Stimulated activated CD4-positive, alpha-beta T cell treated with anti-CD3 and anti-CD28 coated beads, TNF-alpha, amount 100 ng/mL, for 24 hours (primary cell): ENCODE results near the gene MEMO1.
"Not testable (repeated sequence)": the region's sequence is repeated elsewhere in the genome, so short reads cannot be mapped to it uniquely, and the experiment has no call there.

Experiments used
- DNase-seq, 3 experiments: peaks; one replicate each; pipeline ENCODE4 v3.0.0-alpha.2; 2020; ENCODE audit warnings: low read depth in 3 of 3

Gene MEMO1

GRCh38 chr2:31998731-31999383 is 12.0 kb downstream of the MEMO1 start:
- DNase-seq = no peak

DNA sequence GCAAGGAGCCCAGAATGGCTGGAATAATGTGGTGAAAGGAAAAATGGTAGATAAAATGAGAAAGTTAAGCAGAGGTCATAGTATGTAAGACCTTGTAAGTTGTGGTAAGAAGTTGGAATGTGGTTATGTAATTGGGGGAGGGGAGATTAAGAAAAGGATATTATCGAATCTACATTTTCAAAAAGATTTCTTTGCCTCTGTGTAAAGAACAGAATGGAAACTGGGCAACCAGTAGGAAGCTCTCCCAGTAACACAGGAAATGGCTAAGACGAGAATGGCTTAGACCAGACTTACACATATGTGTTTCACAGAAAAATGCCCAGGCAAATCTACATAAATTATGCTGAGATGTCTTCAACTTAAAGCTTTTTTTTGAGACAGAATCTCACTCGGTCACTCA is 13.2 kb downstream of the MEMO1 start:
- DNase-seq = no peak

GRCh38 chr2:31996571-31997150 is 14.1 kb downstream of the MEMO1 start:
- DNase-seq = no peak

DNA sequence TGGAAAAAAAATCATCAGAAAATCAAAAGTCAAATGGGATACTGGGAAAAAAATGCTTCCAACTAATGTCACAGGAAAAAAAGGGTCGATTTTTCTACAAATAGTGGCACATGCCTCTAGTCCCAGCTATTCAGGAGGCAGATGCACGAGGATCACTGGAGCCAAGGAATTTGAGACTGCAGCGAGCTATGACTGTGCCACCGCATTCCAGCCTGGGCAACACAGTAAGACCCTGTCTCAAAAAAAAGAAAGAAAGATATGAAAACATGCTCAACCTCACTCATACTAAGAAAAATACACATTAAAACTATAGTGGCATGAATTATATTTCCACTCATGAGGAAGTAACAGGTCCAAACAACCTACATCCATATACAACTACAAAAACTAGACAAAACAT is 17.9 kb downstream of the MEMO1 start:
- no peak for DNase-seq

DNA sequence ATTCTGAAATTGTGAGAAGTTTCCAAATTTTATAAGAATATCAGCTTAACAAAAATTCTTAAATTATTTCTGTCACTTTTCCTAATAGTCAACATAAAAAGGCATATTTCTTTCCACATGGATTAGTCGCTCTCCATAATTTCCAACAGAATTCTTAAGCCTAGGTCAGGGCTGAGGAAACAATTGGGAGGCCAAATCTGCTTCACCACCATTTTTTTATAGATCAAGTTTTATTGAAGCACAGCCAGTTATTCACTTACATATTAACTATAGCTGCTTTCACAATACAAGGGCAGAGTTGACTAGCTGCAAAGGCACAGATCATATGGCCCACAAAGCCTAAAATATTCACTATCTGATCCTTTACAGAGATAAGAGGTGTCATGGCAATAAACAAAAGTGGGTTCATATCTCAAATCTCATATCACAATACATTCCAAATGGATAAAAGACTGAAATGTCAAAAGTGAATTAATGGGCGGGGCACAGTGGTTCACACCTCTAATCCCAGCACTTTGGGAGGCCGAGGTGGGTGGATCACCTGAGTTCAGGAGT is 18.7 kb downstream of the MEMO1 start:
- DNase-seq = no peak

DNA sequence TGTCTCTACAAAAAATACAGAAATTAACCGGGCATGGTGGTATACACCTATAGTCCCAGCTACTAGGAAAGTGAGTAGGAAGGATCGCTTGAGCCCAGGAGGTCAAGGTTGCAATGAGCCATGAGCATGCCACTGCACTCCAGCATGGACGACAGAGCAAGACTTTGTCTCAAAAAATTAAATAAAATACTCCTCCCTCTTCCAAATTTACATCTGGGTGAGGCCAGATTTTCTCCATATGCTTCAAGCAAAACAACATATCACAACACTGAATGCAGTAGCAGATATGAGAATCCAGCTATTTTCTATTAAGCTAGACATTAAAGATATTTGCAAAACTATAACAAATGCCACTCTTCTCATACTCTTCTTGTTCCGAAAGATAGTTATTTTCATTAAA is 20.9 kb downstream of the MEMO1 start:
- DNase-seq = no peak

GRCh38 chr2:31987454-31988220 is 23.2 kb downstream of the MEMO1 start:
- DNase-seq = no peak

GRCh38 chr2:31986906-31987305 is 23.9 kb downstream of the MEMO1 start:
- DNase-seq = no peak

DNA sequence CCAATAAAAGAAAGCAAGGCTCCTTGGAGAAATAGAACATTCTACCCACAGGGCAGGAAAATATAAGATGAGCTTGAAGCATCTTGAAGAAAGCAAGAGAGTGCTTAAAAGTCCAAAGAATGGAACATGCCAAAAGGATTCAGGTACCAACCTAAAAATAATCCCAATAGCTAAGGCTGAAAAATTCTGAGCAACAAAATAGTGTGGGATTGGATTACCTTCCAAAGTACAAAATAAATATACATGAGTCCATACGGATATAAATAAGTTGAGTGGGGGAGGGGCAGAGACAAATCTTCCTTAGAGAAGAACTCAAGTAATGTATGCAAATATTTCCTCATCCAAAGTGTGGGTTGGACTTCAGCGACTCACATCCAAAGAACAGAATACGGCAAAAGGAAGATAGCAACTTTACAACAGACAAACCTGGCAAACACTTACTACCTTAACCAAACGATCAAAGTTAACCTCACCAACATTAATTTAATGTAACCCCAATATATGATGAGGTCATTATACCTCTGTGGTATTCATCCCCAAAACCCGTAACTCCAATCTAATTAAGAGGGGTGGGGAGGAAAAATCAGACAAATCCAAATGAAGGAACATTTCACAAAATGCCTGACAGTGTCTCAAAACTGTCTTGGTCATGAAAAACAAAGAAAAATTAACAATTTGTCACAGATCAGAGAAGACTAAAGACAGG is 26.9 kb downstream of the MEMO1 start:
- DNase-seq = no peak

DNA sequence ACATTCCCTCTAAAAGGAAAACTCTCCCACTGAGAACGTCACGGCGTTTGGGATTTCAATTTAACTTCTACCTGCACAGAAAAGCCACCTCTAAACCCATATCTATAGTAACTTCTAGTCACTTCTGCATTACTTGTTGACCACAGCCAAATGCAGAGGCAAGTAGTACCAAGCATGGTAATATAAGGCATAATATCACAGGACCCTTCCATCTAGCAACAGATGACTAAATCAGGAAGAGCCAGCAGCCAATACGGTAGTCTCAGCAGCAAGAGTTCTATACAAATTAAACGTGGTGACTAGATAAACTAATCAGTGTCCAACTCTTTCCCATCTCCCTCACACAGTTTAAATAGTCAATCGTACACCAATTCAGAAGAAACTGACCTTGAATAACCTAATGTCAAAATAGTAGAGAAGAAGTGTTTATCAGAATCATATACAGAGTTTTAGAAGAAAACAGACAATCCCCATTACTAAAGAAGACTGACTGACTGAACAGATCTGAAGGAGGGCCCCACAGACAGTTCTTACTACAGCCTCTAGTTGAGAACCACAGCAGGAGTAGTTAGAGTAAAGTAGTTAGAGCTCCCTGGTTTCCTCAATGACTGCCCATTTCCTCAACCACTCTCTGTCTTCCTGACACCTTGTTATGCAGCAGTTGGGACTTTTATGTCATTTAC is 30.0 kb downstream of the MEMO1 start:
- DNase-seq = no peak

DNA sequence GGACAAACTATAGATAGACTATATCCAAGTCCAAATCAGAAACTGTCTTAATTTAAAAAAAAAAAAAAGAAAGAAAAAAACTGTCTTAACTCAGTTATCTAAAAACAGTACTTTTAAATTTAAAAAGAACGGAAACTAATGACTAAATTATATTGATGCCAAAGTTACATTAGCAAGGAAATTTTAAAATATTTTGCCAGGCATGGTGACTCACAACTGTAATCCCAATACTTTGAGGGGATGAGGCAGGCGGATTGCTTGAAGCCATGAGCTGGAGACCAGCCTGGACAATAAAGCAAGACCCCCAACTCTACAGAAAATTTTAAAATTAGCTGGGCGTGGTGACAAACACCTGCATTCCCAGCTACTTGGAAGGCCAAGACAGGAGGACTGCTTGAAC is 30.9 kb downstream of the MEMO1 start:
- DNase-seq = no peak

GRCh38 chr2:31979018-31979417 is 31.8 kb downstream of the MEMO1 start:
- DNase-seq = no peak

GRCh38 chr2:31978436-31978835 is 32.4 kb downstream of the MEMO1 start:
- DNase-seq = no peak

DNA sequence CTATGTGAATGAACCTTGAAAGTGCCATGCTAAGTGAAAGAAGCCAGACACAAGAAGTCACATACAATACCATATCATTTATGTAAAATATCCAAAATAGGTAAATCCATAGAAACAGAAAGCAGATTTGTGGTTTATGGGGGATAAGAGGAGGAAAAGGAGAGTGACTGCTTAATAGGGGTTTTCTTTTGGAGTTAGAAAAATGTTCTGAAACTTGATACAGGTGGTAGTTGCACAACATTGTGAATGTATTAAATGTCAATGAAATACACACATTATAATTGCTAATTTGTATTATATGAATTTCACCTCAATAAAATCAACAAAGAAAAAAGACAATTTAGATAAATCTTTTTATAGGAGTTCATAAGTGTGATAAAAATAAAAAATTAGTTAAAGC is 37.1 kb downstream of the MEMO1 start:
- no peak for DNase-seq

DNA sequence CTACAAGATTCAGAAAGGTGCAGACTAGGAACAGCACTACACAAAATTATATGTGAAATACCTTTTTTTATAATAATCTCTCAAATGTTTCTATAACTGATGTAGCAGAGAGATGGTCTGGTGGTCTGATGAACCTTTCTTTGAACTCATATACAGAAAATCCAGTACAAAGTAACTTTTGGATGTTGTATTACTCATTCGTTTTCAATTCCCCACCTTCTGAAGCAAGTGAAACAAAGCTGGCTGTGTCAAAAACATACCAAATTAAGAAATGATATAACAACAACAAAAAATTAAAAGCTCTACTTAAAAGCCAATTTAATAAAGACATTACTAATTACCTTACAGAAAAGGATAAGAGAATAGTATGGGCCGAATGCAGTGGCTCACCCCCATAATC is 38.7 kb downstream of the MEMO1 start:
- no peak for DNase-seq

GRCh38 chr2:31969178-31969577 is 41.6 kb downstream of the MEMO1 start:
- no peak for DNase-seq

GRCh38 chr2:31967790-31968189 is 43.0 kb downstream of the MEMO1 start:
- no peak for DNase-seq

DNA sequence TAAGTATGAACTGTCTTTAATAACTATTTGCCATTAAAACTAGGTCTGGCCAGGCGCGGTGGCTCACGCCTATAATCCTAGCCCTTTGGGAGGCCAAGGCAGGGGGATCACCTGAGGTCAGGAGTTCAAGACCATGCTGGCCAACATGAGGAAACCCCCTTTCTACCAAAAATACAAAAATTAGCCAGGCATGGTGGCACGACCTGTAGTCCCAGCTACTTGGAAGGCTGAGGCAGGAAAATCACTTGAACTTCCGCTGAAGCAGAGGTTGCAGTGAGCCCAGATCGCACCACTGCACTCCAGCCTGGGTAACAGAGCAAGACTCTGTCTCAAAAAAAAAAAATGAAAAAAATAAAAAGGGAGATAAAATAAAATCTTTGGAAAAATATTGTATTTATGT is 44.4 kb downstream of the MEMO1 start:
- not testable (repeated sequence) for DNase-seq

GRCh38 chr2:31965094-31965493 is 45.7 kb downstream of the MEMO1 start:
- no peak for DNase-seq

GRCh38 chr2:31962757-31963361 is 47.9 kb downstream of the MEMO1 start:
- peak in 1 of 3 experiments; percentile 45 for DNase-seq

DNA sequence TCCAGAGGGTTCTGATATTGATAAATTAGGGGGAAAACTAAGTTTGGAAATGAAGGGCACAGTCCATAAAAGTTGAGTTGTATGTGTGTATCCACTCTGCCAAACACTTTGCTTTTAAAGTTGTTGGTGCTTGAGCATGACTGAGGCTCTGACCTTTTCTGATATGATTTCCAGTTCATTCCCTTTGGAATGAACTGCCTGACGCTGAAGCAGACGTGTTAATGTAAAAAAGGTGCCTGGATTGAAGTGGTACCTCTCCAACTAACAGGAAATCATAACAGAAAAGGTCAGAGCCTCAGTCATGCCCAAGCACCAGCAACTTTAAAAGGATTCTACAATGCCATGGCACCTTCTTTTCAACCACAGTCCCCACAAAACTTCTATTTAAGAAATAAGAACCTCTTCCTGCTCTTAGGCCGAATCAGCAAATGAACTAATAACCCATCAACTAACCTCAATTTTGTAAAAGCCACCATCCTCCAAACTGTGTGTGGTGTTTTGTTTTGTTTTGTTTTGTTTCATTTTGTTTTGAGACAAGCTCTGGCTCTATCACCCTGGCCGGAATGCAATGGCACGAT is 52.6 kb downstream of the MEMO1 start:
- no peak for DNase-seq
